ENCODE results near the gene MLLT6. TPM values are rescaled to one million over a fixed set of nuclear protein-coding genes. Genes with fewer than 3 reads are reported as not detected.
A peak's percentile ranks its signal among the peaks of the same experiment; 100 is the strongest.

The MLLT6 gene
- total and polyA plus RNA-seq, 2 of the 13 experiments (the other 11 are each of a cell fraction or from before 2014, with no cell fraction given): 50.7 to 69.5 TPM

- TF ChIP-seq ZNF687 (CRISPR knock-in tag; IDR thresholded peaks at IDR 0.05): peak; percentile 30; the same call in 1 of the 2 replicates
- 0 out of 2 replicates have a peak, but pooled peaks have one; percentile 26 for TF ChIP-seq SPEN (CRISPR knock-in tag; IDR thresholded peaks at IDR 0.05; ENCODE audit: low read depth)
- TF ChIP-seq ZNF510 (CRISPR knock-in tag; IDR thresholded peaks at IDR 0.05; ENCODE audit: low read depth): no peak
- no peak for TF ChIP-seq CEBPG (CRISPR knock-in tag; IDR thresholded peaks at IDR 0.05)
- 0 out of 2 replicates have a peak, but pooled peaks have one; percentile 67 for TF ChIP-seq FOXO4 (CRISPR knock-in tag; conservative IDR thresholded peaks at IDR 0.05)
- no peak for TF ChIP-seq FOXK1 (CRISPR knock-in tag; IDR thresholded peaks at IDR 0.05; ENCODE audit: borderline replicate concordance, low read depth)
- no peak for TF ChIP-seq ZNF337 (CRISPR knock-in tag; IDR thresholded peaks at IDR 0.05; ENCODE audit: borderline replicate concordance, low read depth)
- TF ChIP-seq ATF5 (CRISPR knock-in tag; IDR thresholded peaks at IDR 0.05; ENCODE audit: low read depth): no peak
- no peak for TF ChIP-seq ATF2 (CRISPR knock-in tag; IDR thresholded peaks at IDR 0.05)
- peak; percentile 38; the same call in 1 of the 2 replicates for TF ChIP-seq ZBTB33 (CRISPR knock-in tag; IDR thresholded peaks at IDR 0.05)
- no peak for TF ChIP-seq KLF11 (CRISPR knock-in tag; IDR thresholded peaks at IDR 0.05)
- no peak for TF ChIP-seq ISL2 (CRISPR knock-in tag; IDR thresholded peaks at IDR 0.05)
- no peak for TF ChIP-seq HNF4G (IDR thresholded peaks at IDR 0.05; ENCODE audit: borderline replicate concordance, low read depth, low read length)
- TF ChIP-seq HNF4G (CRISPR knock-in tag; IDR thresholded peaks at IDR 0.05; ENCODE audit: borderline replicate concordance, low read depth): no peak
- TF ChIP-seq HDAC2 (CRISPR knock-in tag; IDR thresholded peaks at IDR 0.05): no peak; the same call in 1 of the 2 replicates
- TF ChIP-seq HCFC1 (IDR thresholded peaks at IDR 0.05; ENCODE audit: low read depth, low read length): no peak
- TF ChIP-seq CHCHD3 (CRISPR knock-in tag; IDR thresholded peaks at IDR 0.05): no peak
Measured at GRCh38 chr17:38733982-38734973, 29.2 kb downstream of the MLLT6 start (continued).

Data from HepG2 (cell line).